Measurements from ENCODE around the gene TIAM2. TPM values are rescaled to one million over a fixed set of nuclear protein-coding genes. Genes with fewer than 3 reads are reported as not detected.

The TIAM2 gene
- total and polyA plus RNA-seq, 2 experiments from 2014 or later, result 14.2 to 24.4 TPM

- H3K27me3 ChIP-seq (ENCODE audit: insufficient read depth), result no peaks in the 10 kb centered on the region
- Mint-ChIP-seq H3K27ac (no peak overlapping the region), H3K9me3 (no peaks in the 10 kb centered on the region), H3K36me3 (ENCODE audit: low read depth) (no peaks in the 10 kb centered on the region), H3K4me3 (no peak overlapping the region), H3K27me3 (ENCODE audit: insufficient read depth, low read depth, poor library complexity) (peaks cover 3% of the 10 kb centered on the region), H3K4me1 (peaks cover 13% of the 10 kb centered on the region)
- H2AFZ ChIP-seq, result no peak overlapping the region
- peaks cover 18% of the 10 kb centered on the region for H3K4me1 ChIP-seq (ENCODE audit: insufficient read depth)
- H3K4me3 ChIP-seq, result no peak overlapping the region
- 0 out of 2 replicates have a peak, but pooled peaks cover 8% of the 10 kb centered on the region for H3F3A ChIP-seq (replicated peaks; ENCODE audit: low read depth)
- H3K36me3 ChIP-seq (ENCODE audit: insufficient read depth), result no peaks in the 10 kb centered on the region
- no peak for ATAC-seq
- H3K4me2 ChIP-seq, result no peak overlapping the region
- no peaks in the 10 kb centered on the region for H3K9me2 ChIP-seq (ENCODE audit: insufficient read depth)
- DNase-seq (ENCODE audit: low spot score), result no peak
- no peaks in the 10 kb centered on the region for H4K20me1 ChIP-seq (replicated peaks; ENCODE audit: insufficient read depth)
- 0 out of 2 replicates have a peak overlapping the region, but pooled peaks have one; percentile 2 for H3K27ac ChIP-seq (ENCODE audit: low read depth)
- TF ChIP-seq CREB1 (CRISPR knock-in tag; IDR thresholded peaks at IDR 0.05; ENCODE audit: low read depth) (no peak), ETS1 (IDR thresholded peaks at IDR 0.05) (no peak), ZNF462 (CRISPR knock-in tag; IDR thresholded peaks at IDR 0.05) (no peak), ZNF331 (CRISPR knock-in tag; IDR thresholded peaks at IDR 0.05; ENCODE audit: low read depth) (no peak), JUNB (IDR thresholded peaks at IDR 0.05; ENCODE audit: unreplicated experiment) (no peak), EZH2phosphoT487 (IDR thresholded peaks at IDR 0.05; ENCODE audit: unreplicated experiment) (no peak), NANOG (IDR thresholded peaks at IDR 0.05; ENCODE audit: borderline replicate concordance) (no peak), REST (IDR thresholded peaks at IDR 0.05; ENCODE audit: unreplicated experiment) (no peak), CTCF (conservative IDR thresholded peaks at IDR 0.05; ENCODE audit: low read depth in 2 of 2) (no peak), ZNF114 (CRISPR knock-in tag; IDR thresholded peaks at IDR 0.05) (no peak), POLR2AphosphoS5 (IDR thresholded peaks at IDR 0.05; ENCODE audit: low read depth) (no peak), STAT1 (IDR thresholded peaks at IDR 0.05; ENCODE audit: unreplicated experiment) (no peak), EZH2 (IDR thresholded peaks at IDR 0.05; ENCODE audit: low read depth, unreplicated experiment) (no peak)
- peaks cover 75% of the 10 kb centered on the region for H3K79me2 ChIP-seq (replicated peaks; ENCODE audit: insufficient read depth)
Measured at GRCh38 chr6:155001934-155002333, 6.8 kb downstream of the TIAM2 start.
